Measurements from ENCODE around the gene HPCAL1. TPM values are rescaled to one million over a fixed set of nuclear protein-coding genes. Genes with fewer than 3 reads are reported as not detected.

HPCAL1 gene
- total RNA-seq, 3 donors from 2014 or later (not counting 1 experiment from before 2014, with no cell fraction given) = 31.1 to 45.2 (median 39.8) TPM

GRCh38 chr2:10426726-10427617, 124.3 kb downstream of the HPCAL1 start:
- DNase-seq (no peak), ATAC-seq (no peak)
- Histone ChIP-seq H3K27me3 (ENCODE audit: control insufficient read depth, insufficient read depth, low read length) (no peaks in the 10 kb centered on the region), H3K4me1 (ENCODE audit: control insufficient read depth, insufficient read depth, low read length) (peaks cover 1% of the 10 kb centered on the region), H3K36me3 (ENCODE audit: control insufficient read depth, insufficient read depth, low read length) (peaks cover 34% of the 10 kb centered on the region), H3K9me3 (ENCODE audit: control insufficient read depth, insufficient read depth, low read length) (no peaks in the 10 kb centered on the region), H3K4me3 (ENCODE audit: low read length) (no peak overlapping the region), H3K27ac (ENCODE audit: low read length) (no peak overlapping the region)
- H3K4me1 Mint-ChIP-seq = peaks cover 3 to 4% of the 10 kb centered on the region in 2 donors
- no peaks in the 10 kb centered on the region for H3K9me3 Mint-ChIP-seq
- no peaks in the 10 kb centered on the region for H3K36me3 Mint-ChIP-seq
- intact Hi-C loops (cut with micrococcal nuclease) = no loop called here
- no peak overlapping the region for H3K27ac Mint-ChIP-seq
- no peak overlapping the region for H3K4me3 Mint-ChIP-seq
- 96% methylated on average over 37 of the region's 40 CpGs for WGBS (ENCODE audit: insufficient coverage)
- H3K27me3 Mint-ChIP-seq (ENCODE audit: low read depth in 2 of 2) = peaks cover 5 to 7% of the 10 kb centered on the region in 2 donors
- no peak for TF ChIP-seq CTCF (IDR thresholded peaks at IDR 0.05)

- H3K27me3 Mint-ChIP-seq (ENCODE audit: low read depth in 2 of 2) = peaks cover 8 to 9% of the 10 kb centered on the region in 2 donors
- peaks cover 30% of the 10 kb centered on the region for H3K36me3 ChIP-seq (ENCODE audit: control insufficient read depth, insufficient read depth, low read length)
These were observed 124.9 kb downstream of the HPCAL1 start for GRCh38 chr2:10427618-10427949.

GRCh38 chr2:10428355-10428754, 125.7 kb downstream of the HPCAL1 start:
- Histone ChIP-seq H3K4me1 (ENCODE audit: control insufficient read depth, insufficient read depth, low read length) (peaks cover 8% of the 10 kb centered on the region), H3K27ac (ENCODE audit: low read length) (no peak overlapping the region), H3K27me3 (ENCODE audit: control insufficient read depth, insufficient read depth, low read length) (no peaks in the 10 kb centered on the region), H3K9me3 (ENCODE audit: control insufficient read depth, insufficient read depth, low read length) (no peaks in the 10 kb centered on the region), H3K4me3 (ENCODE audit: low read length) (no peak overlapping the region), H3K36me3 (ENCODE audit: control insufficient read depth, insufficient read depth, low read length) (peaks cover 23% of the 10 kb centered on the region)
- H3K9me3 Mint-ChIP-seq = no peaks in the 10 kb centered on the region
- H3K4me1 Mint-ChIP-seq = peaks cover 6 to 15% of the 10 kb centered on the region in 2 donors
- intact Hi-C loops (cut with micrococcal nuclease) = no loop called here
- TF ChIP-seq CTCF (IDR thresholded peaks at IDR 0.05) = no peak
- H3K4me3 Mint-ChIP-seq = no peak overlapping the region
- H3K27ac Mint-ChIP-seq = no peak overlapping the region
- ATAC-seq = no peak
- no peak for DNase-seq
- WGBS (ENCODE audit: insufficient coverage) = 98% methylated on average over 7 of the region's 8 CpGs
- H3K27me3 Mint-ChIP-seq (ENCODE audit: low read depth in 2 of 2) = peaks cover 8 to 14% of the 10 kb centered on the region in 2 donors
- no peaks in the 10 kb centered on the region for H3K36me3 Mint-ChIP-seq

More at GRCh38 chr2:10427618-10427949, 124.9 kb downstream of the HPCAL1 start:
- Histone ChIP-seq H3K27ac (ENCODE audit: low read length) (no peak overlapping the region), H3K9me3 (ENCODE audit: control insufficient read depth, insufficient read depth, low read length) (no peaks in the 10 kb centered on the region), H3K4me3 (ENCODE audit: low read length) (no peak overlapping the region), H3K27me3 (ENCODE audit: control insufficient read depth, insufficient read depth, low read length) (no peaks in the 10 kb centered on the region), H3K4me1 (ENCODE audit: control insufficient read depth, insufficient read depth, low read length) (peaks cover 7% of the 10 kb centered on the region)
- DNase-seq = no peak
- Mint-ChIP-seq H3K36me3 (no peaks in the 10 kb centered on the region), H3K9me3 (no peaks in the 10 kb centered on the region), H3K4me1 (peaks cover 6 to 10% of the 10 kb centered on the region in 2 donors), H3K27ac (no peak overlapping the region), H3K4me3 (no peak overlapping the region)
- intact Hi-C loops (cut with micrococcal nuclease) = no loop called here
- no peak for ATAC-seq
- WGBS (ENCODE audit: insufficient coverage) = 92% methylated on average over 17 of the region's 17 CpGs
- no peak for TF ChIP-seq CTCF (IDR thresholded peaks at IDR 0.05)
